HG03460 (cell line): ENCODE measurements around the gene USP20.

Source experiments
- ATAC-seq: cut with Tn5 transposase; IDR thresholded peaks from one replicate; pipeline ENCODE4 v1.9.1; 2021; ENCODE audit not compliant: unreplicated experiment

USP20 gene

DNA sequence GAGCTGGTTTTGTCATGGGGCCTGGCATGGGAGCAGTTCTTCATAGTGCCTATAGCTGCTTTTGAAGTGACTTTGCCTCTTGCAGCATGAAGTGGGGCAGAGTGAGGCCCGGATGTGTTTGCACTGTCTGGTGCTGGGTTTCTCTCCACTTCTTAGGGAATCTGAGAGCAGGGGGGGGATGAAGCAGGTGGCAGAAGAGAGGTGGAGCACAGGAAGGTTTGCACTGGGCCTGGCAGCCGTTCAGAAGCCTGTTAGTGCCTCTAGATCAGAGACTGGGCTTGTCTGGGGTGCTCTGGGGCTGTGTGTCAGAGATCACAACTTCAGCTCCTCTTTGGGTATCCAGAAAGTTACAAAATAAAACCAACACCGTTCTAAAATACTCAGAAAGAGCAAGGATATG, 18.4 kb downstream of the USP20 start:
- no peak for ATAC-seq

DNA sequence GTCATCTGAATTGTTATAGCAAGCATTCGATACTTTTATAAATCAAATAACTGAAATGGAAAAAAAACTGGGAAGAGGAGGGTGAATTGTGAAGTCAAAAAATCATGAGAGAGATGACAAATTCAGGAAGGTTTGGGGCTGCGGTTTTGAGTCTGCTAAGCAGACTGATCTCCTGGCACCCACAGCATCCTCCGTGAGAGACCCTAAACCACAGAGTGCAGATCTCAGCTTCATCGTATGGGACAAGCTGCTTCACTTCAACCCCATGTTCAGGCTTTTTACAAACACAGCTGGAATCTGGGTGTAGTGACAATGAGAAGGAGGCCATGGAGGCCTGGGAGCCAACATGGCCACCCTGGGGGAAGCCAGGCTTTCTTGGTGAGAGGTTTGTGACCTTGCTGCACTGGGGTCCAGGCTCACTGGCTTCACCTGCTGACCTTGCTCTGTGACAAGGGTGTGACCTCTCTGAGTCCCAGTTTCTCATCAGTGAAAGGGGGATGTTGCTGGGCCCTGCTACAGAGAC, 19.4 kb downstream of the USP20 start:
- ATAC-seq = no peak

DNA sequence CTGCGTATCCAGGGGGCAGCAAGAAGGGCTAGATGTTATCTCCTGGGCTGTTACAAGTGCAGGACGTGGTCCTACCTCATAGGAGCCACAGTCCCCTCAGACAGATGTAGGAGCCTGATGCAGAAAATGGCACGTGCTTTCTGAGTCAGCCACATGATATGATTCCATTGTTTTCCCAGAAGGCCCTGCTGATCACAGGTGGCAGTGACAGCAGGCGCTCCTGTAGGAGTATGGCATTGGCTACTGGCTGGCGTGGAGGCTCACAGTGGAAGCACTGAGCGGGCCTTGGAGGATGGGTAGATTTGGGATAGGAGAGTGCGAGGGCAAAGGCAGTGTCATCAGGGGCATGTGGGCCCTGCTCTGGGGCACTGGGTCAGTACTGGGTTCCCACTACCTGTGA, 21.9 kb downstream of the USP20 start:
- ATAC-seq = no peak

DNA sequence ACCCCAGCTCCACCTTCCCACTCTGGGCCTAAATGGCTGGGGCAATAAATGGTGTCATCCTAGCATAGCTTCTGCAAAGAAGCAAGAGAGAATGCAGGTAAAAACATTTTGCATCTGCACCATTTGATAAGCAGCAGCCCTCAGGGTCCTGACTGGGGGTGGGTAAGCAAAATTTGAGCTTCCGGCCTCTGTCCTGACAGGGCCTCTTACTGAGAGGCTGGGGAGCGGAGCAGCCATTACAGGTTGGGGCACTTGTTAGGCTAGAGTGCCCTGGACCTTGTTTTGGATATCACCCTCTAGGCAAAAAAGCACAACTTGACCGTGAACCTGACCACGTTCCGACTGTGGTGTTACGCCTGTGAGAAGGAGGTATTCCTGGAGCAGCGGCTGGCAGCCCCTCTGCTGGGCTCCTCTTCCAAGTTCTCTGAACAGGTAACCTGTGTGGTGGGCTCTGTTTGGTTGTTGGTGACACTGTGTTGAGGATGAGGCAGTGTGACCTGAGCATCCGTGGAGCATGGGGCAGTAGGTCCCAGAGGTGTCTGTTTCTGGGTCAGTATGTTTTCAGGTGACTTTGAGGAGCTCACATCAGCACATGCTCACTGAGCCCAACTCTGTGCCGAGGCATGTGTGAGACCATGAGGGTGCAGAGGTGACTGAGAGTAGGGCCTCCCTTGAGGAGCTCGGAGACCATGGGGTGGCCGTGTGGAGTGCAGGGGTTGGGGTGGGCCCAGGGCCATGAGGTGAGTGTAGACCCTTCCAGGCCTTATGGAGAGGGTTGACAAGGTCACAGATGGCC, 23.1 kb downstream of the USP20 start:
- no peak for ATAC-seq

DNA sequence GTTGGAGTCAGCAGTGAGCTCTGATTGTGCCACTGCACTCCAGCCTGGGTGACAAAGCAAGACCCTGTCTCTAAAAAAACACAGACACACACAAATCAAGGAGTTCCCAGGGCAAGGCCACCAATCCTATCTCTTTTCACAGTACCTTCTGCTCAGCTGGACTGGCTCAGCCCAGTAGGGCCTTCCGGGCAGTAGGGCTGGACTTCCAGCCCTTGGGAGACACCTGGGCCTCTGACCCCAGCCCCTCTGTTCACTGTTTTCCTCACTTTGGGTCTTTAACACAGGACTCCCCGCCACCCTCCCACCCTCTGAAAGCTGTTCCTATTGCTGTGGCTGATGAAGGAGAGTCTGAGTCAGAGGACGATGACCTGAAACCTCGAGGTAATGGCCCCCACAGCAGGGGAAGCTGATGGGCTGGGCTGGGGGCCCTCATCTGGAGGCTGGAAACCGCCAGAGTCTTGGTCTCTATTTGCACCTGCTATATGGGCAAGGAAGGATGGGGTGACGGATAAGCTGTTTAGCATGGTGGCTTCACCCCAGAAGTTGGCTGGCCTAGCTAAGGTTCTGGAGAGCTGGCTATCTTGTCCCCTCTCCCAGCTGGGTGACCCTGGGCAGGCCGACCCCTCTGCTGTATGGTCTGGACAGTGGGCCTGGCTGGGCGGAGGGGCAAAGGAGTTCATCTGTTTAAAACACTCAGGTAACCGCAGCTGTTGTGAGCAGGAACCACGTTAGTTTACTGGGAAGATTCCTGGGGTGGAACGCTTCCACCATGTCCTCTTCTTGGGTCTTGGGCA, 25.6 kb downstream of the USP20 start:
- no peak for ATAC-seq

DNA sequence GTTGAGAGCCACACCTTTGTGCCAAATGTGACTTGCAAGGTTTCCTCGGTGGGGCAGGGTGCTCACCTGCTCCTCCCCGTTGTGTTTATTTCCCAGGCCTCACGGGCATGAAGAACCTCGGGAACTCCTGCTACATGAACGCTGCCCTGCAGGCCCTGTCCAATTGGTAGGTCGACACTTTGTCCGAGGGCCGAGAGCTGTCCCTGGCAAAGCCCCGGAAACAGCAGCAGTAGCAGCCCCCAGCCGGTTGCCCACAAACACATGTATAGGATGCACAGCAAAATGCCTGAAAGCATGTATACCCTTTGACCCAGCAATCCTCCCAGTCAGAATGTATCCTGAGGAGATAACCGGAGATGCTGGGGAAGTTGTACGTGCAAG, 26.2 kb downstream of the USP20 start:
- no peak for ATAC-seq

DNA sequence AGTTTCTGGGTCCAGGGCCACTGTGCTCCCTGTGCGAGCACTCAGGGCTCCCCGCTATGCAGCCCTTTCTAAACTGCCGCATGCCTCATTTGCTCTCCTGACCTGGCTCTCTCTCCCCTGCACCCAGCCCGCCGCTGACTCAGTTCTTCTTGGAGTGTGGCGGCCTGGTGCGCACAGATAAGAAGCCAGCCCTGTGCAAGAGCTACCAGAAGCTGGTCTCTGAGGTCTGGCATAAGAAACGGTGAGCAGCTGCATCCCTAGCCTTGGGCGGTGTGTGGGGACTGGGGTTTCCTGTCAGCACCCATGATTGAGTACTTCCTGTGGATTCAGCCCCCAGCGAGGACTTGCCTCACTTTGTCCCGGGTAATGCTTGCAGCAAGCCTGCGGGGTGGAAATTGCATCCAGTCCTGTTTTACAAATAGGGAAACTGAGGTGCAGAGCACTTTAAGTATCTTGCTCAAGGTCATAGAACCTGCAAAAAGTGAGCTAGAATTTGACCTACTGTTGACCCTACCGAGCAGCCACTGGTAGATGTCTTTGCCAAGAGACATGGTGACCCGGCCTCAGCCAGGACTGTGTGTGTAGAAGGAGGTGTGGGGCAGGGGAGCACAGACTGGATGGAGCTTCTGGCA, 27.9 kb downstream of the USP20 start:
- no peak for ATAC-seq

DNA sequence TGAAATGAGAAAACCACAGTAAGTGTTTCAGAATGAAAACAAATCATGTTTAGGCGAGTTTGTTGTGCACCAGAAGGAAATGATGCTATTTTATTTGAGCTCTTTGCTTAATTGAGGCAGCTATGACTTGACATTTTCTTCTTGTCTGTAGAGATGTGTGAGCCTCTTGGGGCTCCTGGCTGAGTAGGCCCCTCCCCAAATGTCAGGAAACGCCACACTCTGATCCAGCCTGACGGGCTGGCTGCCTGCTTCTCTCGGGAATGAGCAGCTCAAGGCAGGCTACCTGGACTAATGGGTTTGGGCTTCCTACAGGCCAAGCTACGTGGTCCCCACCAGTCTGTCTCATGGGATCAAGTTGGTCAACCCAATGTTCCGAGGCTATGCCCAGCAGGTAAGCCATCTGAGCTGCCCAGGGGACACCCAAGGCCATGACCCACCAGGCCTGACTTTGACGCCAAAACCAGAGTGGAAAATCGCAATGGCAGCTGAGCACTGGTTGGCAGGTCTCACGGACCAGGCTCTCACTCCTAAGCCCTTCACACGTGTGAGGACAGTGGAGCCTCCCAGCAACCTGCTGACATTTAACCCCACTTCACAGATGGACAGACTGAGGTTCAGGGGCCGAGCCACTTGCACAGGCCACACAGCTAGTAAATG, 29.9 kb downstream of the USP20 start:
- ATAC-seq = no peak

DNA sequence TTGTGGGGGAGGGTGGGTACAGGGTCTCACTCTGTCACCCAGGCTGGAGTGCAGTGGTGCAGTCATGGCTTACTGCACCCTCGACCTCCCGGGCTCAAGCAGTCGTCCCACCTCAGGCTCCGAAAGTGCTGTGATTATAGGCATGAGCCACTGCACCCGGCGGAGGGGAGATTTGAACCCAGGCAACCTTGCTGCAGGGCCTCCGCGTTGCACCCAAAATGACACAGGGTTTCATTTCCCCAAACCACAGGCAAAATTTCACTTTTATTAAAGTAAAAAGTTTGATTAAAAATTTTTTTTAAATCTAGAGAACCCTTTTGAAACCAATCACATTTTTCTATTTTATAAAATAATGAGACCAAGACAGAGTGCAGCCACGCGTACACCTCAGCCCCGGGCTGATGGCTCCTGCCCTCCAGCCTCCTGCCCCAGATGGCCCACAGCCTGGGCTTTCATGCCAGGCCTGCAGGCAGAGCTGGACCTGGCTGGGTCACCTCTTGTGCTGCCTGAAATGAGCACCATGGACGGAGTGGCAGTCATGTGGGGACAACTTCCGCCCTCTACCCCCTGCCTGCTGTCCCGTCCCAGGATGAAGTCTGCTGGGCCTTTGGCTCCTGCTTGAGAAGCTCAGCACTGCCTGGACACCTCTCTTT, 30.5 kb downstream of the USP20 start:
- no peak for ATAC-seq

DNA sequence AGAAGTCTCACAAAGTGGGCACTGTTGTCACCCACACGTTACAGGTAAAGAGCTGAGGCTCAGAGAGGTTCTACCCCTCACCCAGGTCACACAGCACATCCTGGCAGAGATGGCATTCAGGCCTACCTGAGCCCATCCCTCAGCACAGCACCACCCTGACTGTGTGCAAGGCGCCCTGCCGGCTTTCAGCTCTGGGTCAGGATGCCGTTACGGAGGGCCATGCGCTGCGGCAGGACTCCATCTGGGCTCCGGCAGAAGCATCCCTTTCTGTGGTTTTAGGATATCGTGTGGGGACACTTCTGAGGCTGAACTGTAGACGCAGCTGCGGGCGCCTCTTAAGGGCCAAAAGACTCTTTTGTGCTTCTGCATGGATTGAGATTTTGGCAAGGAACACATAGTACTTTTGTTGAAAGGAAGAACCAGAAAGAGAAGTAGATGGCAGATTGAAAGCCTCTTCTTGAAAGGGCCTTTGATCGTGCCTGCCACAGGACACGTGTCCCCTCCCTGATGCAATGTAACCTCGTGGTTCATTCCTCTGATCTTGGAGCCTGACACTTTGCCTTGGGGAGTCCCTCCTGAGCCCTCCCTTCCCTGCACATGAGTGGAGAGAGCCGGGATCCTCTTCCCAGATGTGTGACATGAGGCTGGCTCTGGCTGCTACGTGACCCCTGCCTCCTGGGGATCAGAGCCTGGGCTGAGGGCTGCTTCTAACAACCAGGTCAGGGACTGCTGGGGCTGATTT, 31.3 kb downstream of the USP20 start:
- no peak for ATAC-seq

DNA sequence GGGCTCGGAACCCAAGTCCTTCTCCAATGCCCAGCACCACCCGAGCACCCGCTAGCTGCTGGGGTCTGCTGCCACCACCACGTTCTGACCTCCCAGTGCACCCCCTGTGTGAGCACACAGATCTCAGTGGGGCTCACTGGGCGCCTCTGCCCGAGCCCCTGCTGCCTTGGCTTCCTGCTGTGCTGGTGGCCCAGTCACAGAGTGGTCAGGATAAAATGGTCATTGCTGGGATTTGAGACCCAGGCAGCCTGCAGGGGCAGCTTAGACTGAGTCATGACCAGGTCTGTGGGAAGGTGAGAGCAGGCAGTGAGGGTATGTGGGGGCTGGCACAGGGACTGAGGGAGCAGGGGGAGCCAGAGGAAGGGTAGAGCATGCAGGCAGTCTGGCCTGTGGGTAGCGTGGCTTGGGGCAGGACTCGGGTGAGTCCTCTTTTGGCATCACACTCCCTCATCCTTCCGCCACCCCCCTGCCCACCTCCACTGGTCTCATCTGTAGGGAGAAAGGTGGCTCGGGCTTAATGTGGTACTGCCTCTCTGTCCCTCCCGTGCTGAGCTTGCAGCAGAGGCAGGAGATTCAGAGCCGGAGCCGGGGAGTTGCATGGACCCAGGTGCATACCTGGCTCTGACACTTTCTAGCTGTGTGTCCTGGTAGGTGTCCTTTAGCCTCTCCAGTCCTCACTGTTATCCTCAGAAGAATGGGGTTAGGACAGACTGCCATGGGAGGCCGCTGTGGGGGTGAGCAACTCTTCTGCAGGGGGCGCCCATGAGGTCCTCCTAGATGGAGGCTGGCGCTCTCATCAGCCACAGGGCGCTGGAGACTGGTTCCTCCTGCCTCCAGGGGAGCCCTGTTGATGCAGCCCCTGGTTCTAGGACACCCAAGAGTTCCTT, 32.1 kb downstream of the USP20 start:
- no peak for ATAC-seq

DNA sequence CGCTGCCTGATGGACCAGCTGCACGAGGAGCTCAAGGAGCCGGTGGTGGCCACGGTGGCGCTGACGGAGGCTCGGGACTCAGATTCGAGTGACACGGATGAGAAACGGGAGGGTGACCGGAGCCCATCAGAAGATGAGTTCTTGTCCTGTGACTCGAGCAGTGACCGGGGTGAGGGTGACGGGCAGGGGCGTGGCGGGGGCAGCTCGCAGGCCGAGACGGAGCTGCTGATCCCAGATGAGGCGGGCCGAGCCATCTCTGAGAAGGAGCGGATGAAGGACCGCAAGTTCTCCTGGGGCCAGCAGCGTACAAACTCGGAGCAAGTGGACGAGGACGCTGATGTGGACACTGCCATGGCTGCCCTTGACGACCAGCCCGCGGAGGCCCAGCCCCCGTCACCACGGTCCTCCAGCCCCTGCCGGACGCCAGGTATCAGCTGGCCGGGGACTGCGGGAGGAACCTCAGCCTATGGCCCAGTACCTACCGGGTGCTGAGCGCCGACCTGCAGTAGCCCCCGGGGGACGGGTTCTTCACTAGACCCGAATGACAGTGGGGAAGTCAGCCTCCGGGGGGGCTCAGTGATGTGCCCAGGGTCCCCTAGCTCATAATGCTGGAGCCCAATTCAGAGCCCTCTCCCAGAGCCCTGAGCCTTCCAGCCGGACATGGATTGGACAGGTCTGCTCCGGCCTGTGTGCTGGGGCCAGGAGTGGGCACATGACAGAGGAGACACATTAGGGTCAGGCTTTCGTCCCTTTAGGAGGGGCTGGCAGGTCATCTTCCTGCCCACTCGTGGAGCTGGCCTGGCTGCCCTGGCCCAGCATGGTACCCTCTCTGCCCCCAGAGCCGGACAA, 33.0 kb downstream of the USP20 start:
- no peak for ATAC-seq

DNA sequence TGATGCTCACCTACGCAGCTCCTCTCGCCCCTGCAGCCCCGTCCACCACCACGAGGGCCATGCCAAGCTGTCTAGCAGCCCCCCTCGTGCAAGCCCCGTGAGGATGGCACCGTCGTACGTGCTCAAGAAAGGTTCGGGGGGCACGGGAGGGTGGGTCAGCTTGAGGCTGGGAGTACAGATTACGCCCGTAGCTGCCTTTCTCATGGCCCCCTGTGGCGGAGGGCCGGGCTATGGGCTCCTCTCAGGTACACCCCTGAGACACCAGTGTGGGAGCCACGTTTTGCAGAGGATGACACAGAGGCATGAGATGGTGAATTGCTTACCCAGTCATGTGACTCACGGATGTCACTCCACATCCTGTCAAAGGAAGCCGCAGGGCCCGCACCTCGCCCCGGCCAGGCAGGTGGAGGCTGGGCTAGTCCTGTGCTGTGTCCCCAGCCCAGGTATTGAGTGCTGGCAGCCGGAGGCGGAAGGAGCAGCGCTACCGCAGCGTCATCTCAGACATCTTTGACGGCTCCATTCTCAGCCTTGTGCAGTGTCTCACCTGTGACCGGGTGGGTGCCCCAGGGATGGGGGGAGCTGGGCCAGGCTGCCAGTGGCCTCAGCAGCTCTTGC, 33.7 kb downstream of the USP20 start:
- no peak for ATAC-seq

DNA sequence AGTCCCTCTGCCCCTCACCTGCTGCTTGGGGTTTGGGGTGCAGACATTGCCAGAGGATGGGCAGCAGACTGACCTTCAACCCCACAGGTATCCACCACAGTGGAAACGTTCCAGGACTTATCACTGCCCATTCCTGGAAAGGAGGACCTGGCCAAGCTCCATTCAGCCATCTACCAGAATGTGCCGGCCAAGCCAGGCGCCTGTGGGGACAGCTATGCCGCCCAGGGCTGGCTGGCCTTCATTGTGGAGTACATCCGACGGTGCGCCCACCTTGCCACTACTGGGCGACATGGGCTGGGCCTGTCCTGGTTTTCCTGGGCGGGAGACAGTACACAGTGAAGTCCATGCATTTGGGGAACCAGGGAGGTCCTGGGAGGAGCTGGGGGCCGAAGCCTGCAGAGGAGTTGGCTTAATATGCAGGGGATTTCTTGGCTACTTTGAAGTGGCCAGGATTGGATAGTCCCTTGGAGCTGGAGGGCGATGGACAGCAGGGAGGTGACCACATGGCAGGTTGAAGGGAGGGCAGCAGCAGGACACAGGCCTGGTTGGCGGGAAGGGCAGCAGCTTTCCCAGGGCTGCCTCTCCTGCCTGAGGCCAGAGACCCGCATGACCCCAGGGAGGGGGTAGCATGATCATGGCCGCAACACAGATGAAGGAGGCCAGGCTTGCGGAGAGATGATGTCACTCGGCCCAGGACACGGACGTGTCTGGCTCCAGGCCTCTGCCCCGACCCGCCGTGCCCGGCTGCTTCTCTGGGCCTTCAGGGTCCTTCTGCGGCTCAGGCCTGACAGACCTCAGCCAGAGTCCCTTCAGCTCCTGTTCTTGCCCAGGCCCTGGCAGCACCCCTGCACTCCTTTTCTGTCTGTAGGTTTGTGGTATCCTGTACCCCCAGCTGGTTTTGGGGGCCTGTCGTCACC, 34.6 kb downstream of the USP20 start:
- no peak for ATAC-seq

DNA sequence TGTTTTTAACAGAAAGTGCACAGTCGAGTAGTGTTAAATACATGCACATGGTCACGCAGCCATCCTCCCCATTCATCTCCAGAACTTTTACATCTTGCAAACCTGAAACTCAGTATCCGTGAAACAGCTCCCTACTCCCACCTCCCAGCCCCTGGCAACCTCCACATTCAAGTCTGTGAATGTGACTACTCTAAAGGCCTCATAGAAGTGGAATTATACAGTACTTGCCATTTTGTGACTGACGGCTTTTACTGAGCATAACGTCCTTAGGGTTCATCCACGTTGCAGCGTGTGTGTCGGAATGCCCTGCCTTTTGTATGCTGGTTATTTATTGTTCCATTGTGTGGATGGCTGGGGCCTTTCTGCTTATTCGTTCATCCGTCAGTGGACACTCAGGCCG, 35.8 kb downstream of the USP20 start:
- no peak for ATAC-seq

DNA sequence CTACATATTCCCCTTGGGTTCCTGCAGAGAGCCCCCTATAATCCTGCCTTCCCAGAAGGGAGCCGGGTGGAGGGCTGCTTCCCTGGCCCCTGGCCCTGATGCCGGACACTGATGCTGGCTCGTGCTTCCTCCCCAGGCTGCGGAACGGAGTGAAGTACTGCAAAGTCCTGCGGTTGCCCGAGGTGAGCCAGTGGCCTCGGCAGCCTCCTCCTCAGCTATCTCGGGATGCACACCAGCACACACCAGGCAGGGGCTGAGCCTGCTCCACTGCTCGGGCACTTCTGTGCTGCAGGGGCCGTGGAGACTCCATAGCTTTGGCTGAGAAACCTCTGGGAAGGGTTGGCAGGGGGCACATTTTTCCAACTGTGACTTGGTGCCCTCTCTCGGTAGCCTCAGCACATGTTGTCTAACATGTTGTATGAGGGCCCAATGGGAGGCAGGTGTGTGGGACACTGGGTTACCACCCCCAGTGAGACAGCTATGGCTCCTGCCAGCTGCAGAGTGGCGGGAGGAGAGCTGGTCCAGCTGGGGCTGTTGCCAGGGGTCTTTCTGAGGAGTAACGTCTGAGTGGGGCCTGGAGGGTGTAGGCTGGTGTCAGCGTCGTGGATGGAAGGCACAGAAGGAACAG, 38.4 kb downstream of the USP20 start:
- no peak for ATAC-seq
